HG03457 (cell line): ENCODE data around the gene ANKRD55.
"Not testable (repeated sequence)": the region's sequence is repeated elsewhere in the genome, so short reads cannot be mapped to it uniquely, and the experiment has no call there.

Experiments used
- ATAC-seq: cut with Tn5 transposase; IDR thresholded peaks from one replicate; pipeline ENCODE4 v1.9.1; 2021; ENCODE audit warnings: moderate number of reproducible peaks; ENCODE audit not compliant: unreplicated experiment

Gene ANKRD55

GRCh38 chr5:56211298-56211865 is 21.7 kb downstream of the ANKRD55 start:
- no peak for ATAC-seq

DNA sequence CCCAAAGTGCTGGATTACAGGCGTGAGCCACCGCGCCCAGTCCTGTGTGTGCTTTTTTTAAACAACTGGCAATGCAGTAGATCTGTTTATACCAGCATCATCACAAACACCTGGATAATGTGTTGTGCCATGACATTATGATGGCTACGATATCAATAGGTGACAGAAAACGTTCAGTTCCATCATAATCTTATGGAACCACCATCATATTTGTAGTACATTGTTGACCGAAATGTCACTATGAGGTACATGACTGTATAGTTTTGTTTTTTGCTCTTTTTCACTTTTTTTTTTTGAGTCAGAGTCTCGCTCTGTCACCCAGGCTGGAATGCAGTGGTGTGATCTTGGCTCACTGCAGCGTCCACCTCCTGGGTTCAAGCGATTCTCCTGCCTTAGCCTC is 24.4 kb downstream of the ANKRD55 start:
- no peak for ATAC-seq

DNA sequence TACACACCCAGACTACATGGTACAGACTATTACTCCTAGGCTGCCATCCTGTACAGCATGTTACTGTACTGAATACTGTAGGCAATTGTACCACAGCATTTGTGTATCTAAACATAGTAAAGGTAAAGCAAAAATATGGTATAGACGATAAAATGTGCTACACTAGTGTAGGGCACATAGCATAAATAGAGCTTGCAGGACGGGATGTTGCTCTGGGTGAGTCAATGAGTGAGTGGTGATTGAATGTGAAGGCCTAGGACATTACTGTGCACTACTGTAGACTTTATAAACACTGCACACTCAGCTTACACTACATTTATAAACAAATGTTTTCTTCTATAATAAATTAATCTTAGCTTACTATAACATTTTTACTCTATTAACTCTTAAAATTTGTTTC is 25.6 kb downstream of the ANKRD55 start:
- no peak for ATAC-seq

DNA sequence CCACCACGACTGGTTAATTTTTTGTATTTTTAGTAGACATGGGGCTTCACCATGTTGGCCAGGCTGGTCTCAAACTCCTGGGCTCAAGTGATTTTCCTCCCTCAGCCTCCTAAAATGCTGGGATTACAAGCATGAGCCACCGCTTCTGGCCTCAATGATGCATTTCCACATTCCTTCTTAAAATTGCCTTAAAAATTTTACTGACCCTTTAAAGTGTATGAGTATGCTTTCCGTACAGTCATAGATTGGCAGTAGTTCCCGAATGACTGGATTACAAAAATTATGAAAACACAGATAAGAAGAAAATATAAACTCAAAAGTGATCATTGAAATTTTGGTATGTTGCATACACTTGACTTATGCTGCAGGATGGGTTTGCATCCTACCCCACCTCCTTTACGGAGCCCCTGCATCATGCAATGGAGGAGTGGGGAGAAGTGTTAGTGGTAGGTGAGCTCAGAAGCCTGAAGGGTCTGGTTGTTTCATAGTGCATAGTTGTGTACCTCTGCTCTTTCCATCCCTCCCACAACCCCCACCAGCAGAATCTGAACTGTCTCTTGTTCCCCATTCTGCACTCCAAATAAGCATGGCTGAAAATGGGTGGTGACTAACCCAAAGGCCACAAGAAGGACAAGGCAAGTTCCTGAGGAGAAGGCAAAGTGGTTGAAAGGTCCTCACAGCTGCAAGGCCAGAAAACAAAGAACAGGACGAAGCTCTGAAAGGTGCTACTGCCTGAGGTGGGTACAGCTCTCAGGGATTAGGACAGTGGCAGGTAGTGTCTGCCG is 26.8 kb downstream of the ANKRD55 start:
- no peak for ATAC-seq

DNA sequence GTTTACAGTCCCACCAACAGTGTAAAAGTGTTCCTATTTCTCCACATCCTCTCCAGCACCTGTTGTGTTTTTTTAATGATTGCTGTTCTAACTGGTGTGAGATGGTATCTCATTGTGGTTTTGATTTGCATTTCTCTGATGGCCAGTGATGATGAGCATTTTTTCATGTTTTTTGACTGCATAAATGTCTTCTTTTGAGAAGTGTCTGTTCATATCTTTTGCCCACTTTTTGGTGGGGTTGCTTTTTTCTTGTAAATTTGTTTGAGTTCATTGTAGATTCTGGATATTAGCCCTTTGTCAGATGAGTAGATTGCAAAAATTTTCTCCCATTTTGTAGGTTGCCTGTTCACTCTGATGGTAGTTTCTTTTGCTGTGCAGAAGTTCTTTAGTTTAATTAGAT is 29.2 kb downstream of the ANKRD55 start:
- ATAC-seq, result not testable (repeated sequence)

- no peak for ATAC-seq
These were observed 30.6 kb downstream of the ANKRD55 start for GRCh38 chr5:56202483-56202882.

DNA sequence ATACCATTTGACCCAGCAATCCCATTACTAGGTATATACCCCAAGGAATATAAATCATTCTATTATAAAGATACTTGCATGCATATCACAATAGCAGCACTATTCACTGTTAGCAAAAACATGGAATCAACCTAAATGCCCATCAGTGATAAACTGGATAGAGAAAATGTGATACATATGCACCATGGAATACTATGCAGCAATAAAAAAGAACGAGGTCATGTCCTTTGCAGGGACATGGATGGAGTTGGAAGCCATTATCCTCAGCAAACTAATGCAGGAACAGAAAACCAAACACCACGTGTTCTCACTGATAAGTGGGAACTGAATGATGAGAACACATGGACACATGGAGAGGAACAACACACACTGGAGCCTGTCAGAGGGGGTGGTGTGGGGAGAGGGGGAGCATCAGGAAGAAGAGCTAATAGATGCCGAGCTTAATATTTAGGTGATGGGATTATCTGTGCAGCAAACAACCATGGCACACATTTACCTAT is 31.3 kb downstream of the ANKRD55 start:
- not testable (repeated sequence) for ATAC-seq

DNA sequence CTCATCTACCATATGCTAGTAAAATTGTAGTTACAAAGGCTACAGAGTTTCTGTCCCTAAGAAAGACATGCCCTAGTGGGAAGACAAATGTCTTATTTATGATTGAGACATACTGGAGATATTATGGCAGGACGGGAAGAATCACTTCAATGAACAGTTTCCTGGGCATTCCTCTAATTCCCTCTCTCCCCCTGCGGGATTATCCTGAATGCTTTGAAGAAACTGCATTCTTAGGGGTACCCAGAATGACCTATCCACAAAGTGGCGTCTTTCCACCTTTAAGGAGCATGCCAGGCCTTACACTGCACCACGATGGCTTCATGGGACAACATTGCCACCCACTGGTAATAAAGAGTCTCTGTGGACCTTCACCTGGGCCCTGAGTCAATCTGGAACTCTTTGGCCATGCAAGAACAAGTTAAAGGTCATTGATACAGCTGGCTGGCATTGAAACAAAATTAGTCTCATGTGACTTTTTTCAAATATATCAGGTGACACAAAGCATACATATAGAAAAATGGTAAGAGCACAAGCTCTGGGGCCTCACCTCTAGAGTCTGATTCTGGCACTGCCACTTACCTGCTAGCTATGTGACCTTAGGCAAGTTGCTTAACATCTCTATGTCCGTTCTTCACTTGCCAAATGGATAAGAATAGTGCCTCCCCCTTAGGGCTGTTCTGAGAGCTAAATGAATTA is 32.0 kb downstream of the ANKRD55 start:
- ATAC-seq, result peak; percentile 83

DNA sequence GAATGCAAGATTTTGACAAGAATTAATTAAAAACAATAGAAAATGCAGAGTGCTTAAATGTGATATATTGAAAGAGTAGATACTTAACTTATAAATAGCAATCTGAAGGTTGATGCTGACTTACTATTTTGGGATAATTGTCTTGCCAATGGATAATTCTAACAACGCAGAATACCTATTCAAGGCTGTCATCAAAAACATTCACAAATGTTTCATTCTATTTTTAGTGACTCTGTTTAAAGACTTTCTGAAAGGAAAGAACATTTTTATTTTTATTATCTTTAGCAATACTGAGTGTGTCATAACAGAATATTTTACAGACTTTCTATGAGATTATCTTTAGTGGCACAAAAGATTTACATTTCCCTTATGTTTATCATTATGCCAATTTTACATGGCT is 38.1 kb downstream of the ANKRD55 start:
- ATAC-seq, result no peak

- ATAC-seq, result no peak
These were observed 40.9 kb downstream of the ANKRD55 start for GRCh38 chr5:56192246-56192645.

DNA sequence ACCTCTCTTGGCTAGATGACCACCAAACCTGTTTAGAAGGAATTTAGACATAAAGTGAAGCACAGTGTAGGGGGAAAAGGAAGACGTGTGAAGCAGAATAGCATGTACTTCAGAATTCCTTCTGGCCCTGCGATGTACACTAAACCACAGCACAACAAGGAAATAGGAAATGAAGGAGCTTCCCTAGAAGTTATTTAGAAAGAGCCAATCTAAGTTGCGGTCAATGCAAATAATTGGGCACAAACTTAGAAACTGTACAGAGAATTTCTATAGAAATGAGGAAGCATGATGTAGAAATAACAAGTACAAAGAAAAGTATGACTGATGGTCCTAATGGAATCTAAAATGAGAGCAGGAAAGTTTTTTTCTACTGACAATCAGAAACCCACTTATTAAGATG is 41.5 kb downstream of the ANKRD55 start:
- no peak for ATAC-seq

- no peak for ATAC-seq
These were observed 42.6 kb downstream of the ANKRD55 start for GRCh38 chr5:56190497-56190896.

- no peak for ATAC-seq
These were observed 47.3 kb downstream of the ANKRD55 start for GRCh38 chr5:56185768-56186311.

GRCh38 chr5:56183506-56183905 is 49.6 kb downstream of the ANKRD55 start:
- no peak for ATAC-seq

DNA sequence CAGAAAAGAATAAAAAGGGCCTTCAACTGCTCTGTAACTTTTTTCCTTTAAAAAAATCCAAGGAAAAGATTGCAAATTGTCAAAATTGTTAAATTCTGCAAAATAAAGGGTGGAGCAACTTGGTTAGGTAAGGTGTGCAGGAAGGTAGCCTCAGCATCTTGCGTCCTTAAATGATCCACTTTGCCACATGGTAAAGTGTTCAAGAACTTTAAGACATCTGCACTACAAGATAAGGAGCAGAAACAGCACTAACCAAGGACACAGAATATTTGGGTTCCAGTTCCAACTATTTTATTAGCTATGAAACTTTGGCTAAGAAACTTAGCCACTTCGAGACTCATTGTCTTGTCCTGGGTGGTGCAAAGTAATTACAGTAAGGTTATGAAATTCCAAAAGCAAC is 53.7 kb downstream of the ANKRD55 start:
- no peak for ATAC-seq

GRCh38 chr5:56178823-56179222 is 54.3 kb downstream of the ANKRD55 start:
- ATAC-seq, result no peak

DNA sequence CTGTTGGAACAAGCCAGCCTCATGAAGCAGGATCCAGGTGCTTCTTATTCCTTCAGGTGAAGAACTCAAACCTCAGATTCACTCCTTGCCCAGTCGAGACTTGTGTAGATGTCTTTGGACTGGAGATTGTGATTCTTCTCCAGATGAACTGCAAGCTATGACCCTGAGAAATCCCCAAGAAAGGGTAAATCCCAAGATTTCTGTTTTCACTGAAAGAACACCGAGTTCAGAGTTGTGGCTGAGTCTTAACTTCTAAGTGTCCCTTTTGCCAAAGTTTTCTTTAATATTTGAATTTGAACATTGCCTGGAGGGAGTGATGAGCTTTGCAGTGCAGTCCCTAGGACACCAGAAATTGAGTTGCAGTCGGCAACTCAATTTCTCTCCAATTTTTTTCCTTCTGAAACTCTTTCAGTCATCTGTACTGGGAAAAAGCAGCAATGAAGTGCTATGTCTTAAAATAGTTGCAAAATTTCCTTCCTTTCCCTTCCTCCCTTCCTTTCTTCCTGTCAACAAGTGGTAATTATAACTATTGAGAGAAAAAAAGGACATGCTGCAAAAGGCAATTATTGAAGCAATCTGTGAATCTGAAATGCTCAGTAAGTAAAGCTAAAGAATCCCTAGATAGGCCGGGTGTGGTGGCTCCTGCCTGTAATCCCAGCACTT is 56.1 kb downstream of the ANKRD55 start:
- ATAC-seq, result no peak

DNA sequence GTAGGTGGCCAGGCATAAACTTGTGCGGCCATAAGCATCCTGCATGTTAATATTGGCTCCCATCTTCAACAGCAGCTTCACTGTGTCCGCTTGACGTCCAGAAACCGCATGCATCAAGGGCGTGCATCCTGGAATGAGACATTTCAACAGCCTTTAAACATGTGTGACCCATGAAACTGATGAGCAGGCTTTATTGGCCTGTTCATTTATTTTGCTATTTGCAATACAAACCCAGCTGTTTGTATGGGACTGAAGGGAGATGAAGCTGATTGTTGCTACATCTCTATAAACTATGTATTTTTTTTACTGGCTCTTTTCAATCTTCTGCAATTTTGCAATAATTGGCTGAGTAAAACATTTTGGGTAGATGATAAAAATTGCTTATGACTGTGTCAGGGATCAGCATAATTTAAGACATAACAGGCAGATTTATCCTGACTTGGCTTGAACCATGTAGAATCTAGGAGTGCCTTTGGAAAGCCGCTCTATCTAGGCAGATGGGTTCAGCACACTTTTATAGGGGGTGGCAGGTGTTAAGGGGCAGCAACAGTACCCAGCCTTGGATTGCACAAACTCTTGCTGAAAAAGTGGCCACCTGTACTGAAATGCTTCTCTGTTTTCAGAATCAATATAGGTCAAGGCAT is 56.9 kb downstream of the ANKRD55 start:
- ATAC-seq, result no peak

GRCh38 chr5:56175488-56175887 is 57.6 kb downstream of the ANKRD55 start:
- no peak for ATAC-seq

DNA sequence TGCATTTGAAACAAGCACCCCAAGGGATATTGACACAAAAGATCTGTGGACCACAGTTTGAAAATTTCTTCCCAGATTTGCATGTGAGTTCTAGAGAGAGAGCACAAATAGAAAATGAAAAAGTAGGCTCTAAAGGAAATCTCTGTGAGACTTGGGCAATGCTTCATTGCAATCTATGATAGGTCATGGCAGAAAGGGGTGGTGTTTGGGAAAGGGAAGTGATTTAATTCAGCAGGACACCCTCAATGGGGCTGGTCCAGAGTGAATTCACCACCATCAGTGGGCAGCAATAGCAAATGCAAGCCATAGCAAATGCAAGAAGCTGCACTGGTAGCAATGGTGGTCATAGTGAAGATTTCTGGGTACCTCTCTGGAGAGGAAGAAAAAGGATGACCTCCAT is 58.1 kb downstream of the ANKRD55 start:
- ATAC-seq, result no peak

GRCh38 chr5:56172241-56172640 is 60.9 kb downstream of the ANKRD55 start:
- no peak for ATAC-seq
